Right ventricle myocardium inferior (tissue), 1 donor: Measurements from ENCODE around the gene TMEFF2. TPM values are rescaled to one million over a fixed set of nuclear protein-coding genes. Genes with fewer than 3 reads are reported as not detected.

Source experiments
- ATAC-seq: fragments of 200-7000 bp; cut with Tn5 transposase; one replicate; pipeline ENCODE4 v1.9.1; 2020; ENCODE audit warnings: mild to moderate bottlenecking, moderate library complexity
- DNase-seq: peaks from one replicate; pipeline ENCODE4 v3.0.0; 2021; ENCODE audit errors: missing footprints
- intact Hi-C: fragments of 100-400 bp; cut with DNase I; formaldehyde crosslinking; loops from one replicate; pipeline ENCODE4 v1.11.0; 2022
- total RNA-seq: library from RNA; stranded (reverse); fragmentation: NEBNext Ultra II Directional; extraction: Animal tissue kit (Norgen Biotek cat#: 25700); gene quantifications from one replicate; pipeline ENCODE4 v1.2.1, GENCODE V29; 2021
- donor health status: DM: no; HTN: yes; CAD: no; lungs with severe emphysema.

The TMEFF2 gene
- total RNA-seq, 1 donor from 2014 or later = 0.11 TPM

GRCh38 chr2:192190474-192190873, 4.3 kb downstream of the TMEFF2 start:
- DNase-seq = no peak
- no peak for ATAC-seq
- intact Hi-C loops = no loop called here

GRCh38 chr2:192186806-192187205, 7.9 kb downstream of the TMEFF2 start:
- intact Hi-C loops = no loop called here
- ATAC-seq (no peak), DNase-seq (no peak)

GRCh38 chr2:192184349-192184748, 10.4 kb downstream of the TMEFF2 start:
- DNase-seq (no peak), ATAC-seq (no peak)
- intact Hi-C loops = no loop called here

GRCh38 chr2:192183296-192183695, 11.4 kb downstream of the TMEFF2 start:
- ATAC-seq = no peak
- intact Hi-C loops = no loop called here
- no peak for DNase-seq

- ATAC-seq (no peak), DNase-seq (no peak)
- intact Hi-C loops = loop anchor here (10.0 kb wide), 1 partner anchor 602 kb away; no protein-coding TSS in a partner anchor
Observed at GRCh38 chr2:192166946-192167345, 27.8 kb downstream of the TMEFF2 start.

DNA sequence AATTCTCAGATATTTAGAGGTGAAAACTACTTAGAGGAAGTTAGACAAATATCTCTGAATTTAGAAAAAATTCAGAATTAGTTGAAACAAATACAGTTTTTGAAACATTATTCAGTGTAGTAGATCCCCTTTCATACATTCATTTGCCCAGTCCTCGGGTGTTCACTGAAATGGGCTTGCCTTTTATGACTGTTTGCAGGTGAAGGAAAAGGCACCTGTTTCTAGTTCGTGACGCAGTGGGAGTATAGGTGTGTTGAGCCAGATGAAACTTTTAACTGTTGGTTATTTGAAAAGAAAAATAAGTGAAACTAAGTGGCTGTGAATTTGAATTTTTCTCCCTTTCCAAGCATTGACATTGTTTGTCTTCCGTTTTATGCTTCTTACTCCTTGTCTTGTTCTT, 28.9 kb downstream of the TMEFF2 start:
- ATAC-seq (no peak), DNase-seq (no peak)
- intact Hi-C loops = loop anchor here (10.0 kb wide), 1 partner anchor 601 kb away; no protein-coding TSS in a partner anchor

DNA sequence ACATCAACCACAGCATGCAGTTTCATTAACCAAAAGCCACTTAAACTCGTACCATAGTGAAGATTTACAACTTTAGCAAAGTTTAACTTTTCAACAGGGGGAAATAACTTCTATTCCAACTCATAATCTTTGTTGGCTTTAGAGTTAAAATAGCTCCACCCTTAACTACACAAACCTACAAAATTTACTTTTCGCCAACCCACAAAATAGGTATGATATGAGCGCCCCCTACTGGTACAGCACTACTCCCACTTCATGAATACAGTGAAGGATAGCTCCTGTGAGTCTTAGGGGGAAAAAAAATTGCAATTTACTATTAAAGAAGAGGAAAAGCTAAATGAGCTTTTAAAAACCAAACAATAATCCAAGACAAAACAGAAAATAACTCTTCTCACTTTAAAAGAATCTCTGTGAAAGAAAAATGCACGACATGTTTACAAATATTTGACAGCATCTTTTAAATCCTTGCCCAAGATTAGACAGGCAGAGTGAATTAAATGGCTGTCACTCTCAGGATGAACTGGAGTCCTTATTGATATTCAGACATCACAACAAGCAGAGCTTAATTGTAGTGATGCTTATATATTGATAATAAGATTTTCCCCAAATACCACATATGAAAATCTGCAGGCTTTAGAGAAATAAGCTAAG, 32.2 kb downstream of the TMEFF2 start:
- DNase-seq (no peak), ATAC-seq (peak; percentile 75)
- intact Hi-C loops = loop anchor here (1.0 to 10.0 kb wide), 2 partner anchors 350 to 598 kb away; no protein-coding TSS in a partner anchor

GRCh38 chr2:192161656-192162290, 33.0 kb downstream of the TMEFF2 start:
- ATAC-seq (no peak), DNase-seq (no peak)
- intact Hi-C loops = loop anchor here (1.0 to 10.0 kb wide), 2 partner anchors 349 to 597 kb away; no protein-coding TSS in a partner anchor

GRCh38 chr2:192159736-192160135, 35.0 kb downstream of the TMEFF2 start:
- intact Hi-C loops = loop anchor here (10.0 kb wide), 1 partner anchor 595 kb away; no protein-coding TSS in a partner anchor
- ATAC-seq (no peak), DNase-seq (no peak)

GRCh38 chr2:192159208-192159607, 35.5 kb downstream of the TMEFF2 start:
- ATAC-seq = no peak
- DNase-seq = no peak
- intact Hi-C loops = no loop called here

DNA sequence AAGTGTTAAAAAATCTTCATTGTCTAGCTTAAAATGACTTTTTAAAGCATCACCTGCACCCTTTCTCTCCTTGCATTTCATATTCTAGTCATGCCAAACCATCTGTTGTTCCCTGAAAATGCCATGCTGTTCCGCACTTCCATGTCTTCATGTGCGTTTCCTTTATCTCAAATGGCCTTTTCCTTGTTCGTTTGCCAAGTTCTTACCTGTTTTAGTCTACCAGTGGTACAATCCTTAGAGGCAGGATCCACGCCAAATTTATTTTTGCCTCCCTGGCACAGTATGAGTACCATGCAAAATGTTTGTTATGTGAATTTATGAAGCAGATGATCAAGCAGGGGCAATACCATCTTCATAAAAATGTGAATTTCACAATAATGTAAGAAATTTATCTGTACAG, 37.0 kb downstream of the TMEFF2 start:
- intact Hi-C loops = no loop called here
- no peak for ATAC-seq
- no peak for DNase-seq

DNA sequence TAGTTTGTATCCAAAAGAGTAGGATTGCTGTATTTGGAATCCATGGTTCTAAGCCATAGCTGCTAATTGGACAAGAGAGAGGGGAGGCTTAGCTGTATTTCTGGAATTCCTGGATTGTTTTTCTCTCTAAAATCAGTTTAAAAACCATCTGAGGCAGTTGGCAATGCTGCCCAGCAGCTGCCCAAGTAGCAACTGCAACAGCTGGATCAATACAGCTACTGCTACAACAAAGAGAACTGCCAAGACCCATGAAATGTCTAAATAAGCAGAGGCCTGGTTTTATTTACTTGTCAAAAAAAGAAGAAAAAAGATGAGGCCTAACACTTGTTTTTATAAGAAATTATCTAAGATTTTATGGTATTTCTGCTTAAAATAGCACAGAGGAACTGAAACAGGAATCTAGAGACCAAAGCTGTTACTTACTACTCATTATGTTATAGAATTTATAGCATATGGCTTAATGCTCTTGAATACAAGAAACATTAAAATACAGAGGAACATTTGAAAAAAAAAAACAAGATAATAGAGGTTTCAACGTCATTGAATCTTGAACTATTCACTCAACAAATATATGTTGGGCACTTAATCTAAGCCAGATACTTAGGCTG, 39.1 kb downstream of the TMEFF2 start:
- intact Hi-C loops = no loop called here
- DNase-seq (no peak), ATAC-seq (no peak)

DNA sequence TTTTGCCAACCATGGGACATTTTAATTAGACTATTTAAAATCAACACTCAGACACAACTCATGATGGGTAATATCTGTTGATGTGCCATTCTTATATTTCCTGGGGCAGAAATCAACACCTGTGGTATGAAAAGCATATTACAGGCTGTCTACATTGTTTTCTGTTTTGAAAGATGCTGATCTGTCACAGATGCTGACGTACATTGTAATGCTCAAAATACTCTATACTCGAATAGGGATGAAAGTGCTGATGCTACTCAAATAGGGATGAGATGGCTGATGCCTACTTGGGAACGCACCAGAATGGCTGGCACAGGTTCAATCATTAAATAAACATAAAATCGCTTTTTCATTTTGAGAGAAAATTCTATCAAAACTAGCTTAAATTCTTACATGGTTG, 41.2 kb downstream of the TMEFF2 start:
- ATAC-seq (no peak), DNase-seq (no peak)
- intact Hi-C loops = no loop called here

- intact Hi-C loops = no loop called here
- ATAC-seq (no peak), DNase-seq (no peak)
Observed at GRCh38 chr2:192151853-192152252, 42.9 kb downstream of the TMEFF2 start.

- ATAC-seq (no peak), DNase-seq (no peak)
- intact Hi-C loops = no loop called here
Observed at GRCh38 chr2:192150166-192150565, 44.6 kb downstream of the TMEFF2 start.

DNA sequence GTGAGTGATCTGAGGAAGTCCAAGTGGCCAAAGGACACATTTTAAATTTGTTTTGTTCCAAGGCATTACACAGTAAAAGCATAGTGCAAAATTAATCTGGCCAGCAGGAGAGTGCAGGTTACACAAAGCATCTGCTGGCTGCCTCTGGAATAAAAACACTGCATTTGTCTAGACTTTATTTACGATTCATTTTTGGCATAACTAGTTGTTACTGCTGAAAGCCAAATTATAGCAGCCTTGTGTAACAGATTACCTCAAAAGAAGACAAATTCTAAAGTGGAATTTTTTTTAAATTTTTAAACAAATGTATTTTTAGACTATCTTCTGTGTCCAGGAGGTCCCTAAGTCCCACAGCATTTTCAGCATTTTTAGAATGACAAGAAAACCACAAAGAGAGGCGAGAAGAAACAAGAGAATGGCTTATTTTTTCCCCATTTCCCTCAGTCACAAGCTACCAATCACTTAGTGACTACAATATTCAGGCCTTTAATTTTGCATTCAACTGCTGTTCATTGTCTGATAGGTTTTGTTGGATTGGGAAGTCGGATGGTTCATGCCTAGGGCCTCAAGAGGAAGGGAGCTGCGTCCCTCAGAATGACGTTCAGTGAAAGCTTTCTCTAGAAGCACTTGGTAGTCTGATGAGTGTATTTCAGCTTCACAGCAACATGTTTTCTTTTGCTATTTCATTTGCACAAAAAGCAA, 46.0 kb downstream of the TMEFF2 start:
- DNase-seq (no peak), ATAC-seq (peak; percentile 70)
- intact Hi-C loops = no loop called here

- DNase-seq = no peak
- intact Hi-C loops = no loop called here
- ATAC-seq = peak; percentile 23
Observed at GRCh38 chr2:192148241-192148619, 46.5 kb downstream of the TMEFF2 start.

DNA sequence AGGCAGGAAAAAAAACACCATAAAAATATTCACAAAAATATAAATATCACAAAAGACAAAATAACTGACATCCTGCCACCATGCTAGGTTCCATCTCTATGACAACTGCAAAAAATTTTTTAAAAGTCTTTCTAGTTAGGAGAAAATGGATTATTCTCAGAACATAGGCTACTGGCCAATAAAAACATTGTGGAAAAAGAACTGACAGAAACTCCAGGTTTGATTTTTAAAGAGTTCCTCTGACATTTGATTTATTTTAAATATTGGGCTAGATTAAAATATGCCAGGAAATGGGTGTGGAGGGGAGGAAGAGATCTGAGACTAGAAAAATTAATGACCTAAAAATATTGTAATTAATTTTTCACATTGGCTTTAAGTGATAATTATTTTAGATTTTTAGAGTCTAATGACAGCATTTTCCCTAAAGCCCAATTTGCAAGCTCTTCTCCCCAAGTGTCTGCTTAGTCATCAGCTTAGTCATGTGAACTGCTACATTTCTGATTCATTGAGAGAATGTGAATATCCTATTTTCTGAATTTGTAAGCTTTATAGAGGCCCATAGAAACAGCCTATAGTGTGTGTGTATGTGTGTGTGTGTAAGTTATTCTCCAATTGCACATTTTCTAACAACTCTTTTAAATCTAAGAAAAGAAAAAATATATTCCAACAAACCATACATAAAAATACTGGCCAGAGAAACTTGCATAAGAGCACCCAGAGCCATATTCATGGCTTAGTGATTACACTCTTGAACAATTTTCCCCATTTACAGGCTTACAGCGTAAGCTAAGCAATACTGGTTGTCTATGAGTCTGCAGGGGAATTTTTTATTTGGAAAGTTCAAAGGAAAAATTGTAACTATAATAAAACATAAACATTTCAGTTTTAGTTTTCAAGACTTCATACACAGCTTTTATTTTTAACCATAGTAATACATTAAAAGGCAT, 48.4 kb downstream of the TMEFF2 start:
- intact Hi-C loops = no loop called here
- DNase-seq (no peak), ATAC-seq (no peak)
